ENCODE results near the gene CCL21.

GRCh38 chr9:34707130-34707529 is 2.8 kb downstream of the CCL21 start:
- TF ChIP-seq, protein P1, sequence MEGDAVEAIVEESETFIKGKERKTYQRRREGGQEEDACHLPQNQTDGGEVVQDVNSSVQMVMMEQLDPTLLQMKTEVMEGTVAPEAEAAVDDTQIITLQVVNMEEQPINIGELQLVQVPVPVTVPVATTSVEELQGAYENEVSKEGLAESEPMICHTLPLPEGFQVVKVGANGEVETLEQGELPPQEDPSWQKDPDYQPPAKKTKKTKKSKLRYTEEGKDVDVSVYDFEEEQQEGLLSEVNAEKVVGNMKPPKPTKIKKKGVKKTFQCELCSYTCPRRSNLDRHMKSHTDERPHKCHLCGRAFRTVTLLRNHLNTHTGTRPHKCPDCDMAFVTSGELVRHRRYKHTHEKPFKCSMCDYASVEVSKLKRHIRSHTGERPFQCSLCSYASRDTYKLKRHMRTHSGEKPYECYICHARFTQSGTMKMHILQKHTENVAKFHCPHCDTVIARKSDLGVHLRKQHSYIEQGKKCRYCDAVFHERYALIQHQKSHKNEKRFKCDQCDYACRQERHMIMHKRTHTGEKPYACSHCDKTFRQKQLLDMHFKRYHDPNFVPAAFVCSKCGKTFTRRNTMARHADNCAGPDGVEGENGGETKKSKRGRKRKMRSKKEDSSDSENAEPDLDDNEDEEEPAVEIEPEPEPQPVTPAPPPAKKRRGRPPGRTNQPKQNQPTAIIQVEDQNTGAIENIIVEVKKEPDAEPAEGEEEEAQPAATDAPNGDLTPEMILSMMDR (IDR thresholded peaks at IDR 0.05 in 4 of 5, conservative IDR thresholded peaks at IDR 0.05 in 1 of 5) = no peak
- TF ChIP-seq POLR2A (IDR thresholded peaks at IDR 0.05) = no peak
